Loucy (cell line): ENCODE measurements around the gene KRAS.

ENCODE experiments used
- H2AFZ ChIP-seq: fragments of 200-600 bp; sonication (generic); 2 replicates; pipeline ENCODE4 v1.6.0; 2016; ENCODE audit warnings: antibody characterized with exemption, mild to moderate bottlenecking, low read length, moderate library complexity
- H3F3A ChIP-seq: fragments of 200-600 bp; 2 replicates; pipeline ENCODE4 v1.6.0; 2016; ENCODE audit warnings: antibody characterized with exemption, low read depth, mild to moderate bottlenecking
- H3K27me3 ChIP-seq: fragments of 200-600 bp; sonication (generic); 2 replicates; pipeline ENCODE4 v1.6.1; 2014; ENCODE audit warnings: low read length, mild to moderate bottlenecking; ENCODE audit not compliant: insufficient read depth, poor library complexity, severe bottlenecking
- H3K36me3 ChIP-seq: fragments of 200-600 bp; sonication (generic); 2 replicates; pipeline ENCODE4 v1.6.1; 2016; ENCODE audit warnings: low read length; ENCODE audit not compliant: insufficient read depth
- H3K4me1 ChIP-seq: fragments of 200-600 bp; sonication (generic); 2 replicates; pipeline ENCODE4 v1.5.1; 2014; ENCODE audit warnings: low read length, mild to moderate bottlenecking; ENCODE audit not compliant: insufficient read depth, poor library complexity, severe bottlenecking
- H3K4me2 ChIP-seq: fragments of 200-600 bp; sonication (generic); 2 replicates; pipeline ENCODE4 v1.6.0; 2014; ENCODE audit warnings: antibody characterized with exemption, low read length, low read depth, mild to moderate bottlenecking; ENCODE audit not compliant: poor library complexity, severe bottlenecking
- H3K4me3 ChIP-seq: fragments of 200-600 bp; sonication (generic); 2 replicates; pipeline ENCODE4 v1.5.1; 2014; ENCODE audit warnings: low read length, mild to moderate bottlenecking, mixed read lengths; ENCODE audit not compliant: poor library complexity, severe bottlenecking
- H3K79me2 ChIP-seq: fragments of 200-600 bp; sonication (generic); 2 replicates; pipeline ENCODE4 v1.6.1; 2014; ENCODE audit warnings: low read length; ENCODE audit not compliant: insufficient read depth
- H3K9ac ChIP-seq: fragments of 200-600 bp; sonication (generic); 2 replicates; pipeline ENCODE4 v1.6.0; 2014; ENCODE audit warnings: mild to moderate bottlenecking, low read depth, low read length, moderate library complexity; ENCODE audit not compliant: poor library complexity, severe bottlenecking
- H3K9me2 ChIP-seq: fragments of 200-600 bp; sonication (generic); replicated peaks from 2 replicates; pipeline ENCODE4 v1.6.1; 2016; ENCODE audit warnings: low read depth, low read length, mixed read lengths
- H3K9me3 ChIP-seq: fragments of 200-600 bp; sonication (generic); 2 replicates; pipeline ENCODE4 v1.6.1; 2014; ENCODE audit warnings: mild to moderate bottlenecking, antibody characterized with exemption, low read length, low read depth; ENCODE audit not compliant: insufficient read depth
- H4K20me1 ChIP-seq: fragments of 200-600 bp; sonication (generic); 2 replicates; pipeline ENCODE4 v1.6.0; 2014; ENCODE audit warnings: antibody characterized with exemption, low read length, mild to moderate bottlenecking; ENCODE audit not compliant: insufficient read depth, poor library complexity, severe bottlenecking
- CTCF ChIP-seq: fragments of 200-600 bp; sonication (generic); conservative IDR thresholded peaks from 2 replicates; pipeline ENCODE4 v1.5.1; 2014; ENCODE audit warnings: mild to moderate bottlenecking, antibody characterized with exemption, low read length
- EZH2phosphoT487 ChIP-seq: fragments of 200-600 bp; IDR thresholded peaks from 2 replicates; pipeline ENCODE4 v1.6.1; 2018; ENCODE audit warnings: antibody characterized with exemption, mild to moderate bottlenecking, moderate library complexity, borderline replicate concordance

KRAS gene

GRCh38 chr12:25254271-25254880 lies 3.6 kb upstream of the KRAS start:
- Histone ChIP-seq H3K4me2 (no peak overlapping the region), H3K9me3 (no peaks in the 10 kb centered on the region), H2AFZ (no peak overlapping the region; the same call in 1 of the 2 replicates), H3K4me3 (no peak overlapping the region), H4K20me1 (peaks cover 9% of the 10 kb centered on the region), H3K79me2 (peaks cover 9% of the 10 kb centered on the region), H3K27me3 (no peaks in the 10 kb centered on the region), H3K9me2 (no peaks in the 10 kb centered on the region), H3K36me3 (no peaks in the 10 kb centered on the region), H3K9ac (no peak overlapping the region), H3K4me1 (peaks cover 12% of the 10 kb centered on the region), H3F3A (no peaks in the 10 kb centered on the region)
- TF ChIP-seq EZH2phosphoT487: no peak
- TF ChIP-seq CTCF: no peak

DNA sequence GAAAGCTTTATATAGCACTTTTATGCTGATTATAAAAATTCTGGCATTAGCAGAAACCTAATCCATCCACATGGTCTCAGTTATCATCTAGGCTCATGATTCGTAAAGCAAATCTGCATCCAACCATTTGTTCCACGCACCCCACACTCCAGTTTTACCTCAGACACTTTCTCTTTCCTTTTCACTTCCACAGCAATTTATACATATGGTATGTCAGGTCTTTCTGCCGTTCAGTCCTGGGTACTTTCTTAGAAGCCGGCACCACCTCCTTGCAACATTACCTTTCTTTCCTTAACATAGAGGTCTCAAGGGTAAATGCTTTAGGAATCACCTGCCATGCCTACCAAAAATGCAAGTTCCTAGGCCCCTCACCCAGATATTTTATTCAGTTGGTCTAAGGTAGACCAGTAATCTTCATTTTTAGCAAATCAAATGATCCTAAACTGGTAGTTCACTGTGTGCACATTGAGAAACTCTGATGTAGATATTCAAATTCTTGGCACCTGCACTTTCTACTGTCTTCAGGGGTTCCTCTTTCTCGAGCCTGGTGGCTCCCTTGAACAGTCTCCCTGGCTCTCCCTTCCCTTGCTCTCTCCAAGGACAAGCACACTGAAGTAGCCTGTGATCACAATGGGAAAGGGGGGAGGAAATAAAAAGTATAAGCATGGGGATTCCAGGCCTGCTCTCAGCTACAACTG lies 2.8 kb upstream of the KRAS start:
- Histone ChIP-seq H4K20me1 (peaks cover 17% of the 10 kb centered on the region), H3K9me3 (no peaks in the 10 kb centered on the region), H3K9ac (no peak overlapping the region), H3K4me2 (no peak overlapping the region), H3K36me3 (no peaks in the 10 kb centered on the region), H2AFZ (no peak overlapping the region), H3K27me3 (no peaks in the 10 kb centered on the region), H3K4me3 (no peak overlapping the region), H3K9me2 (no peaks in the 10 kb centered on the region), H3K4me1 (peaks cover 15% of the 10 kb centered on the region), H3K79me2 (peaks cover 18% of the 10 kb centered on the region), H3F3A (no peaks in the 10 kb centered on the region)
- TF ChIP-seq EZH2phosphoT487 (no peak), CTCF (no peak)

GRCh38 chr12:25252946-25253345 lies 2.2 kb upstream of the KRAS start:
- no peak overlapping the region for H3K4me2 ChIP-seq
- no peaks in the 10 kb centered on the region for H3K9me3 ChIP-seq
- H3K27me3 ChIP-seq: no peaks in the 10 kb centered on the region
- H3K79me2 ChIP-seq: peaks cover 23% of the 10 kb centered on the region
- H3F3A ChIP-seq: no peaks in the 10 kb centered on the region
- no peak overlapping the region for H3K4me3 ChIP-seq
- peaks cover 23% of the 10 kb centered on the region for H4K20me1 ChIP-seq
- H3K9ac ChIP-seq: no peak overlapping the region
- no peaks in the 10 kb centered on the region for H3K9me2 ChIP-seq
- H2AFZ ChIP-seq: no peak overlapping the region
- TF ChIP-seq EZH2phosphoT487: no peak
- no peak for TF ChIP-seq CTCF
- no peaks in the 10 kb centered on the region for H3K36me3 ChIP-seq
- H3K4me1 ChIP-seq: peaks cover 21% of the 10 kb centered on the region
